OCI-LY1 (cell line): ENCODE measurements around the gene RIPPLY2.

ENCODE experiments used
- CTCF ChIP-seq: fragments of 200-600 bp; sonication (generic), shearing (Covaris generic); IDR thresholded peaks from 2 replicates; pipeline ENCODE4 v1.5.1; 2017; ENCODE audit warnings: mild to moderate bottlenecking, antibody characterized with exemption, low read length, moderate library complexity, mixed read lengths
- EZH2 ChIP-seq: fragments of 200-600 bp; sonication (generic), shearing (Covaris generic); IDR thresholded peaks from 2 replicates; pipeline ENCODE4 v1.8.0; 2017; ENCODE audit warnings: borderline replicate concordance, mixed run types, mild to moderate bottlenecking, antibody characterized with exemption, low read length, moderate library complexity, mixed read lengths

DNA sequence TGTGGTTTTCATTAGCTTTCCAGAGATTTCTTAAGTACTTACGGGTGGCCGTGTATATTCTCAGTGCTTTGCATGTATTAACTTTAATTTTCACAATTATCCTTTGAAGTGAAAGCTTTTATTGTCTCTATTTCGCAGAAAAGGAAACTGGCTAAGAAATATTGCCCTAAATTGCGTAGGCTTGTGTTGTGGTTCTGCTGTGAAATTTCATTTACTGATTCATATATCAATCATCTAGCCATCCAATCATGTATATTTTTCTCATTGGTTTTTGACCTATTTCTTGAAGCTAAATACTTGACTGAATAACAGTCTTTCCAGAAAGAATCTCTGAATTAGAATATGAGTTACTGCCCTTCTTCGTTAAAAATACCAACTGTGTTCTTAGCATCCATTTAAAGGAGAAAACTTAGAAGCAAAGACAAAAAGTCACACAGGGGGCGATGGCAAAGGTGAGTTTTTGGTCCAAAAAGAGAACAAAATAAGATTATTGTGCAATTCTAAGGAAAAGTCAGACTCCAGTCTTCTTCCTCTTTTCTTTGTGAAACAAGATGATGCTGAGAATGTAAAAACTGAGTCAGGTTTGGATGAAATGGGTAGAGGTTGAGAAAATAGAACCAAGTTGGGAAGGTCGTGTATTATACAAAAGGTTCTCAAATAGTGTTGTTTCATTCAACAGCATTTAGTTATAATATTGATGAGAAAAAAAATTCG, 7.8 kb downstream of the RIPPLY2 start:
- no peak for TF ChIP-seq CTCF
- no peak for TF ChIP-seq EZH2
